GM23338 (cell line): ENCODE data around the gene EMC9. TPM values are rescaled to one million over a fixed set of nuclear protein-coding genes. Genes with fewer than 3 reads are reported as not detected.

ENCODE experiments used
- ATAC-seq: fragments of 200-7000 bp; cut with Tn5 transposase; 3 replicates; pipeline ENCODE4 v1.9.1; 2020
- DNase-seq: peaks from one replicate; pipeline ENCODE4 v3.0.0-alpha.2; 2015; ENCODE audit warnings: low spot score
- H2AFZ ChIP-seq: fragments of 200-600 bp; sonication (generic); 2 replicates; pipeline ENCODE4 v1.8.0; 2016; ENCODE audit warnings: antibody characterized with exemption, mild to moderate bottlenecking, moderate library complexity
- H3F3A ChIP-seq: fragments of 200-600 bp; sonication (generic); replicated peaks from 2 replicates; pipeline ENCODE4 v1.8.0; 2017; ENCODE audit warnings: antibody characterized with exemption, mixed run types, low read depth
- H3K27ac ChIP-seq: fragments of 200-600 bp; sonication (generic); 2 replicates; pipeline ENCODE4 v1.6.1; 2016; ENCODE audit warnings: low read depth
- H3K27me3 ChIP-seq: fragments of 200-600 bp; sonication (generic); 2 replicates; pipeline ENCODE4 v1.8.0; 2016; ENCODE audit warnings: mild to moderate bottlenecking, mixed run types, moderate library complexity; ENCODE audit not compliant: insufficient read depth
- H3K36me3 ChIP-seq: fragments of 200-600 bp; sonication (generic); 2 replicates; pipeline ENCODE4 v1.8.0; 2016; ENCODE audit warnings: mild to moderate bottlenecking; ENCODE audit not compliant: insufficient read depth
- H3K4me1 ChIP-seq: fragments of 200-600 bp; sonication (generic); 2 replicates; pipeline ENCODE4 v1.8.0; 2016; ENCODE audit warnings: mild to moderate bottlenecking, moderate library complexity; ENCODE audit not compliant: insufficient read depth
- H3K4me2 ChIP-seq: fragments of 200-600 bp; sonication (generic); 2 replicates; pipeline ENCODE4 v1.7.1; 2017; ENCODE audit warnings: mixed run types
- H3K4me3 ChIP-seq: fragments of 200-600 bp; sonication (generic); 2 replicates; pipeline ENCODE4 v1.6.1; 2016; ENCODE audit warnings: mixed run types
- H3K79me2 ChIP-seq: fragments of 200-600 bp; sonication (generic); replicated peaks from 2 replicates; pipeline ENCODE4 v1.8.0; 2017; ENCODE audit warnings: mild to moderate bottlenecking; ENCODE audit not compliant: insufficient read depth
- H3K9me2 ChIP-seq: fragments of 200-600 bp; sonication (generic); 2 replicates; pipeline ENCODE4 v1.8.0; 2017; ENCODE audit not compliant: insufficient read depth
- H4K20me1 ChIP-seq: fragments of 200-600 bp; sonication (generic); replicated peaks from 2 replicates; pipeline ENCODE4 v1.8.0; 2017; ENCODE audit warnings: mild to moderate bottlenecking; ENCODE audit not compliant: insufficient read depth
- H3K27ac Mint-ChIP-seq: 2 replicates; pipeline ENCODE4 v1.8.0; 2020; ENCODE audit warnings: inconsistent platforms, mild to moderate bottlenecking, moderate library complexity, mixed read lengths
- H3K27me3 Mint-ChIP-seq: 3 replicates; pipeline ENCODE4 v1.8.0; 2022; ENCODE audit warnings: low read depth, mild to moderate bottlenecking, moderate library complexity, mixed read lengths, inconsistent platforms; ENCODE audit not compliant: insufficient read depth, poor library complexity
- H3K36me3 Mint-ChIP-seq: 3 replicates; pipeline ENCODE4 v1.8.0; 2021; ENCODE audit warnings: low read depth, mild to moderate bottlenecking, inconsistent platforms, moderate library complexity, mixed read lengths
- H3K4me1 Mint-ChIP-seq: 3 replicates; pipeline ENCODE4 v1.8.0; 2020; ENCODE audit warnings: mild to moderate bottlenecking, inconsistent platforms, mixed read lengths
- H3K4me3 Mint-ChIP-seq: 3 replicates; pipeline ENCODE4 v1.8.0; 2021; ENCODE audit warnings: moderate library complexity, mild to moderate bottlenecking, inconsistent platforms, mixed read lengths
- H3K9me3 Mint-ChIP-seq: 3 replicates; pipeline ENCODE4 v1.8.0; 2020; ENCODE audit warnings: moderate library complexity, mild to moderate bottlenecking, inconsistent platforms, mixed read lengths
- CREB1 ChIP-seq: fragments of 250-450 bp; sonication (Bioruptor Pico); IDR thresholded peaks from 2 replicates; pipeline ENCODE4 v1.5.0; 2020; ENCODE audit warnings: low read depth, mild to moderate bottlenecking, moderate library complexity
- EZH2phosphoT487 ChIP-seq: fragments of 200-600 bp; sonication (generic); IDR thresholded peaks from one replicate; pipeline ENCODE4 v1.8.1; 2018; ENCODE audit warnings: antibody characterized with exemption; ENCODE audit not compliant: unreplicated experiment
- NANOG ChIP-seq: IDR thresholded peaks from 2 replicates; pipeline ENCODE4 v1.6.1; 2016; ENCODE audit warnings: antibody characterized with exemption, borderline replicate concordance
- POLR2AphosphoS5 ChIP-seq: IDR thresholded peaks from 2 replicates; pipeline ENCODE4 v1.6.1; 2016; ENCODE audit warnings: antibody characterized with exemption, low read depth
- STAT1 ChIP-seq: IDR thresholded peaks from one replicate; pipeline ENCODE4 v1.6.1; 2016; ENCODE audit warnings: antibody characterized with exemption; ENCODE audit not compliant: unreplicated experiment
- ZNF114 ChIP-seq: fragments of 250-450 bp; sonication (Bioruptor Pico); IDR thresholded peaks from 2 replicates; pipeline ENCODE4 v1.5.0; 2020; ENCODE audit warnings: mild to moderate bottlenecking, moderate library complexity
- ZNF331 ChIP-seq: fragments of 250-450 bp; sonication (Bioruptor Pico); IDR thresholded peaks from 2 replicates; pipeline ENCODE4 v1.5.0; 2020; ENCODE audit warnings: low read depth, mild to moderate bottlenecking, moderate library complexity
- polyA plus RNA-seq: library from polyadenylated mRNA; unstranded; fragments of >200 nt; fragmentation: Nextera tagmentation; extraction: Ambion mirVana; gene quantifications from 2 replicates; pipeline ENCODE4 v1.2.1, GENCODE V29; 2016
- total RNA-seq: library from RNA; depleted of rRNA; stranded (reverse); fragments of >200 nt; shearing (Covaris generic); gene quantifications from 2 replicates; pipeline ENCODE4 v1.2.3, GENCODE V29; 2014
- TF ChIP-seq, protein P1 (sequence below): IDR thresholded peaks from 2 replicates; pipeline ENCODE4 v1.6.1; 2016; ENCODE audit warnings: antibody characterized with exemption
- TF ChIP-seq, protein P2 (sequence below), 2 experiments: fragments of 200-600 bp in 1 of 2; sonication (generic) in 1 of 2; conservative IDR thresholded peaks; 2 replicates each; pipeline versions ENCODE4 v1.5.1 to v1.6.1; 2016 to 2017; ENCODE audit warnings: antibody characterized with exemption in 2 of 2, low read depth in 2 of 2, mild to moderate bottlenecking in 2 of 2, moderate library complexity in 1 of 2

The EMC9 gene
- total and polyA plus RNA-seq, 2 experiments from 2014 or later: 30.0 to 64.2 TPM

DNA sequence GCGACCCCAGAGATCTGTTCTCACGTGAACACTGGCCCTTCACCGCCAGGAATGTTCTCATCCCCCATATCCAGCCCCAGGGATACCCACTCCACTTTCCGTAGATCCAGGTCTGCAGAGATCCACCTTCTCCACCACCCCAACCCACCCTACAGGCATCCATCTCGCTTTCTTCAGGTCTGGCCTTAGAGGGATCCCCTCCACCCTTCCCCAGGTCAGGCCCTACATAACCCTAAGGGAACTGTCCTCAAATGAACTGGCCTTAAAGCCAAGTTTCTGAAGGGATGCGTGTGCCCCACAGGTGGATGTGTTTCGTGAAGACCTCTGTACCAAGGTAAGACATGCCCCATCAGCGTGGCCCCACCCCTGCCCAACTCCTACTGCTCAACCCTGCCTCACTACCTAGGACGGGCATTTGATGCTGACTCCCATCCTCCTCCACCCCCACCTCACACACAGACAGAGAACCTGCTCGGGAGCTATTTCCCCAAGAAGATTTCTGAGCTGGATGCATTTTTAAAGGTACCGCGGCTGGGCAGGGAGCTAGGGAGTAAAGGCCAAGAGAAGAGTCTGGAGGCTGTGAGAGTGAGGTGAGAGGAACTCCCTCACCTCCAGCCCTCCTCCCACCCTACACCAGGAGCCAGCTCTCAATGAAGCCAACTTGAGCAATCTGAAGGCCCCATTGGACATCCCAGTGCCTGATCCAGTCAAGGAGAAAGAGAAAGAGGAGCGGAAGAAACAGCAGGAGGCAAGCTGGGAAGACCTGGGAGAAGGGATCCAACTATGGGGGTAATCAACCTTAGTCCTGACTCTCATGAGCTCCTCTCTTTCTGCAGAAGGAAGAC is 4.5 kb downstream of the EMC9 start:
- H3K9me3 Mint-ChIP-seq: no peaks in the 10 kb centered on the region
- H3K27me3 Mint-ChIP-seq: peaks cover 25% of the 10 kb centered on the region

DNA sequence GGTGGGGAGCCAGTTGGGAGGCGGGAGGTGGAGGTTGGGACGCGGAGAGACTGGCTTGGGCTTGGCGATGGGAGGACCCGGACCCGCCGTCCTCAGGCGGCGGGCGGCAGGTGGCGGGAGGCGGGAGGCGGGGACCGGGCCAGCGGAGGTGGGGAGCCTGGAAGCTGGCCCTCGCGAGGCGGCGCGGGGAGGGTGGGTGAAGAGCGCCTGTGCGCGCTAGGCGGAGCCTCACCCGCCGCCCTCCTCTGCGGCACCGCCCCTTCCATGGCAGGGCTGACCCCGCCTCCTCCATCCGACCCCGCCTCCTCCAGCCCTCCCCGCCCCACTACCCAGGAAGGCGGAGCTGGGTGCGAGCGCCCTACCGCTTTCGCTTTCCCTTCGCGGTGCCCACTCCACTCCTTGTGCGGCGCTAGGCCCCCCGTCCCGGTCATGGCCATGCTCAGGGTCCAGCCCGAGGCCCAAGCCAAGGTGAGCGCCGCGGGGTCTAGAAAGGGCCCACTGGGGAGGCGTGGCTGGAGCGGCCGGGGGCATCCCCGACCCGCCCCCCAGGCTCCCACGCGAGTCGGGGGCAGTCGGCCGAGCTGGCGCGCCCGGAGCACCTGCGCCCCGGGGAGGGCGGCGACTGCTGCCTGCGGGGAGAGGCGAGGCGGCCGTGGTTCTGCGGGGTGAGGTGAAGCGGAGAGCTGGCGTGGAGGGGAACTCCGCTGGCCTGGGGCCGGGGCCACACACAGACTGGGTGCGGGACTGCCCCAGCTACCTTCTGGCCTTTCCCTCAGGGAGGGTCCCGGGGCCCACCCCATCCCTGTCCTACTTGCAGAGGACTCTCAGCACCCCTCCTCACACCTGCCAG is 5.3 kb downstream of the EMC9 start, which contains the start of gene PSME1:
TSS of gene PSME1 (plus strand) at position 361 of the 850 bp plus-strand sequence. CDS start at position 430, 69 bp downstream.
- Histone ChIP-seq H2AFZ (peak within 1 kb of the TSS; percentile 97), H3K4me3 (peak within 1 kb of the TSS; percentile 96), H3F3A (peaks cover 24% of the 10 kb centered on the region), H3K4me2 (peak within 1 kb of the TSS; percentile 87), H3K4me1 (peaks cover 22% of the 10 kb centered on the region), H3K79me2 (peaks cover 20% of the 10 kb centered on the region), H3K27me3 (no peaks in the 10 kb centered on the region), H3K27ac (peak within 1 kb of the TSS; percentile 84; the same call in 1 of the 2 replicates), H3K36me3 (peaks cover 14% of the 10 kb centered on the region; the same call in 1 of the 2 replicates), H4K20me1 (peaks cover 9% of the 10 kb centered on the region), H3K9me2 (no peaks in the 10 kb centered on the region)
- Mint-ChIP-seq H3K27me3 (peaks cover 26% of the 10 kb centered on the region), H3K27ac (peak within 1 kb of the TSS; percentile 10; the same call in 1 of the 2 replicates), H3K4me3 (peak within 1 kb of the TSS; percentile 79), H3K4me1 (peaks cover 46% of the 10 kb centered on the region), H3K36me3 (peaks cover 33% of the 10 kb centered on the region), H3K9me3 (no peaks in the 10 kb centered on the region)
- ATAC-seq: peak; percentile 88
- TF ChIP-seq ZNF331 (CRISPR knock-in tag) (no peak), CREB1 (no peak), ZNF114 (CRISPR knock-in tag) (no peak), POLR2AphosphoS5 (peak; percentile 80)
- peak; percentile 96 for DNase-seq

More for the DNA sequence above, 4.5 kb downstream of the EMC9 start:
- no peak overlapping the region for H2AFZ ChIP-seq
- Mint-ChIP-seq H3K4me3 (peak overlapping the region; percentile 79), H3K4me1 (peaks cover 43% of the 10 kb centered on the region), H3K27ac (no peak overlapping the region), H3K36me3 (peaks cover 33% of the 10 kb centered on the region)
- H3K4me2 ChIP-seq: peak overlapping the region; percentile 87
- H3K27ac ChIP-seq: no peak overlapping the region
- peak overlapping the region; percentile 96 for H3K4me3 ChIP-seq
- H3K4me1 ChIP-seq: peaks cover 19% of the 10 kb centered on the region
- no peaks in the 10 kb centered on the region for H3K9me2 ChIP-seq
- peaks cover 9% of the 10 kb centered on the region for H4K20me1 ChIP-seq
- peaks cover 20% of the 10 kb centered on the region for H3K79me2 ChIP-seq
- no peaks in the 10 kb centered on the region for H3K27me3 ChIP-seq
- peaks cover 25% of the 10 kb centered on the region for H3F3A ChIP-seq
- H3K36me3 ChIP-seq: peaks cover 14% of the 10 kb centered on the region; the same call in 1 of the 2 replicates
- DNase-seq: peak; percentile 13
- no peak for ATAC-seq
- TF ChIP-seq, protein P1, sequence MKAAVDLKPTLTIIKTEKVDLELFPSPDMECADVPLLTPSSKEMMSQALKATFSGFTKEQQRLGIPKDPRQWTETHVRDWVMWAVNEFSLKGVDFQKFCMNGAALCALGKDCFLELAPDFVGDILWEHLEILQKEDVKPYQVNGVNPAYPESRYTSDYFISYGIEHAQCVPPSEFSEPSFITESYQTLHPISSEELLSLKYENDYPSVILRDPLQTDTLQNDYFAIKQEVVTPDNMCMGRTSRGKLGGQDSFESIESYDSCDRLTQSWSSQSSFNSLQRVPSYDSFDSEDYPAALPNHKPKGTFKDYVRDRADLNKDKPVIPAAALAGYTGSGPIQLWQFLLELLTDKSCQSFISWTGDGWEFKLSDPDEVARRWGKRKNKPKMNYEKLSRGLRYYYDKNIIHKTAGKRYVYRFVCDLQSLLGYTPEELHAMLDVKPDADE: no peak
- TF ChIP-seq, protein P2, sequence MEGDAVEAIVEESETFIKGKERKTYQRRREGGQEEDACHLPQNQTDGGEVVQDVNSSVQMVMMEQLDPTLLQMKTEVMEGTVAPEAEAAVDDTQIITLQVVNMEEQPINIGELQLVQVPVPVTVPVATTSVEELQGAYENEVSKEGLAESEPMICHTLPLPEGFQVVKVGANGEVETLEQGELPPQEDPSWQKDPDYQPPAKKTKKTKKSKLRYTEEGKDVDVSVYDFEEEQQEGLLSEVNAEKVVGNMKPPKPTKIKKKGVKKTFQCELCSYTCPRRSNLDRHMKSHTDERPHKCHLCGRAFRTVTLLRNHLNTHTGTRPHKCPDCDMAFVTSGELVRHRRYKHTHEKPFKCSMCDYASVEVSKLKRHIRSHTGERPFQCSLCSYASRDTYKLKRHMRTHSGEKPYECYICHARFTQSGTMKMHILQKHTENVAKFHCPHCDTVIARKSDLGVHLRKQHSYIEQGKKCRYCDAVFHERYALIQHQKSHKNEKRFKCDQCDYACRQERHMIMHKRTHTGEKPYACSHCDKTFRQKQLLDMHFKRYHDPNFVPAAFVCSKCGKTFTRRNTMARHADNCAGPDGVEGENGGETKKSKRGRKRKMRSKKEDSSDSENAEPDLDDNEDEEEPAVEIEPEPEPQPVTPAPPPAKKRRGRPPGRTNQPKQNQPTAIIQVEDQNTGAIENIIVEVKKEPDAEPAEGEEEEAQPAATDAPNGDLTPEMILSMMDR (conservative IDR thresholded peaks at IDR 0.05; ENCODE audit: low read depth in 2 of 2): no peak
- no peak for TF ChIP-seq ZNF114 (CRISPR knock-in tag)
- no peak for TF ChIP-seq STAT1
- TF ChIP-seq NANOG: no peak
- TF ChIP-seq EZH2phosphoT487: no peak
